Measurements from ENCODE around the gene MICAL3.
"Not testable (repeated sequence)": the region's sequence is repeated elsewhere in the genome, so short reads cannot be mapped to it uniquely, and the experiment has no call there.

The MICAL3 gene, protein sequence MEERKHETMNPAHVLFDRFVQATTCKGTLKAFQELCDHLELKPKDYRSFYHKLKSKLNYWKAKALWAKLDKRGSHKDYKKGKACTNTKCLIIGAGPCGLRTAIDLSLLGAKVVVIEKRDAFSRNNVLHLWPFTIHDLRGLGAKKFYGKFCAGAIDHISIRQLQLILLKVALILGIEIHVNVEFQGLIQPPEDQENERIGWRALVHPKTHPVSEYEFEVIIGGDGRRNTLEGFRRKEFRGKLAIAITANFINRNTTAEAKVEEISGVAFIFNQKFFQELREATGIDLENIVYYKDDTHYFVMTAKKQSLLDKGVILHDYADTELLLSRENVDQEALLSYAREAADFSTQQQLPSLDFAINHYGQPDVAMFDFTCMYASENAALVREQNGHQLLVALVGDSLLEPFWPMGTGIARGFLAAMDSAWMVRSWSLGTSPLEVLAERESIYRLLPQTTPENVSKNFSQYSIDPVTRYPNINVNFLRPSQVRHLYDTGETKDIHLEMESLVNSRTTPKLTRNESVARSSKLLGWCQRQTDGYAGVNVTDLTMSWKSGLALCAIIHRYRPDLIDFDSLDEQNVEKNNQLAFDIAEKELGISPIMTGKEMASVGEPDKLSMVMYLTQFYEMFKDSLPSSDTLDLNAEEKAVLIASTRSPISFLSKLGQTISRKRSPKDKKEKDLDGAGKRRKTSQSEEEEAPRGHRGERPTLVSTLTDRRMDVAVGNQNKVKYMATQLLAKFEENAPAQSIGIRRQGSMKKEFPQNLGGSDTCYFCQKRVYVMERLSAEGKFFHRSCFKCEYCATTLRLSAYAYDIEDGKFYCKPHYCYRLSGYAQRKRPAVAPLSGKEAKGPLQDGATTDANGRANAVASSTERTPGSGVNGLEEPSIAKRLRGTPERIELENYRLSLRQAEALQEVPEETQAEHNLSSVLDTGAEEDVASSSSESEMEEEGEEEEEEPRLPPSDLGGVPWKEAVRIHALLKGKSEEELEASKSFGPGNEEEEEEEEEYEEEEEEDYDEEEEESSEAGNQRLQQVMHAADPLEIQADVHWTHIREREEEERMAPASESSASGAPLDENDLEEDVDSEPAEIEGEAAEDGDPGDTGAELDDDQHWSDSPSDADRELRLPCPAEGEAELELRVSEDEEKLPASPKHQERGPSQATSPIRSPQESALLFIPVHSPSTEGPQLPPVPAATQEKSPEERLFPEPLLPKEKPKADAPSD (N-terminal part only)

DNA sequence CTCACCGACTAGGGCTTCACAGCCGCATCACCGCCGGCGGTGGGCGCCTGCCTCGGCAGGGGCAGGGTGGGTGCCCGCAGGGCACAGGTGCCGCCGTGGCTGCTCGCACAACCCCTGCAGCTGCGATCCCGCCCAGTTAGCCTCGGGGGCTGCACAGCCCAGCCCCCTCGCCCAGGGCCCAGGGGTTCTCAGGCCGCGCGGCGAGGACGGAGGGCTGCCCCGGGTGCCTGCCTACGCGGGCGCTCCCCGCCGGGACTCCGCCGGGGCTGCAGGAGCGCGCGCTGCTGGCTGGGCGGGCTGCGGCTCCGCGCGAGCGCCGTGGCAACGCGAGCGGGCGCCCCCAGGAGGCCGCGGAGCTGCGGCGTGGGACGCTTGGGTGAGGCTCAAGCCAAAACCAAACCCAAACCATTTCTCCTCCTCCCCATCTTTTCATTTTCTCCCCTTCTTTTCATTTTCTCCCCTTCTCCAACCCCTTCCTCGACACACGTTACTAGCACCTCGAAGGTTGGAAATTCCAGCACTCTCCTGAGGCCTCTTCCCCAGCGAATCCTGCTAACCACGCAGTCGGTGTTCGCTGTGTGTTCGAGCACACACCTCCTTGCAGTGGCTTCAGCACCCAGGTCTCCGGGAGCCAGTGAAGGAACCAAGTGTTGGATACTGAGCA lies at the start of gene MICAL3:
MICAL3 (minus strand) TSS at position 286 of the 664 bp plus-strand sequence. CDS start 117,749 bp downstream, outside the sequence.
- peak; percentile 83 for DNase-seq

DNA sequence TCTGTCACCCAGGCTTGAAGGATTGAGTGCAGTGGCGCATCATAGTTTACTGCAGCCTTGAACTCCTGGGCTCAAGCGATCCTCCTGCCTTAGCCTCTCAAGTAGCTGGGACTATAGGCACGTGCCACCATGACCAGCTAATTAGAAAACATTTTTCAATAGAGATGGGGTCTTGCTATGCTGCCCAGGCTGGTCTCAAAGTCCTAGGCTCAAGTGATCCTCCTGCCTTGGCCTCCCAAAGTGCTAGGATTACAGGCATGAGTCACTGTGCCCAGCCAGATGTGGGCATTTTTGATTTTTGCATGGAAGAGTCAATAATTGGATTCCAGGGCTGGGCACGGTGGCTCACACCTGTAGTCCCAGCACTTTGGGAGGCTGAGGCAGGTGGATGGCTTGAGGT lies 49.6 kb upstream of the MICAL3 start:
- not testable (repeated sequence) for DNase-seq

DNA sequence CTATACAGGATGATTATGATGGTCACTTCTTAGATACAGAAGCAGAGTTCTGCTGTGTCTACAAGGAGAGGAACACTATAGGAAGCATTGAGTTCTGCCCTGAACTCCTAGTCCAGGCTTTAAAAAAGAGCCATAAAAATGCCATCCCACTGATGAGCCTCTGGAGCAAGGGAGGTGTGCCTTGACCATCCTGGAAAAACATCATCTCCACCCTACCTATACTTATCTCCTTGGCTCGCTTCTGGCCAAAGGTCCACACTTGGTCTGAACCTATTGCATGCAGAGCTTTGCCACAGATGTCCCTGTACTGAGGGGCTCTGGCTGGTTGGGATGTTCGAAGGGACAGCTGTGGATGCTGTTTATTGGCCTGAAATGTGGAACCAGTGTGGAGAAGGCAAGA lies 49.1 kb upstream of the MICAL3 start:
- DNase-seq: no peak

DNA sequence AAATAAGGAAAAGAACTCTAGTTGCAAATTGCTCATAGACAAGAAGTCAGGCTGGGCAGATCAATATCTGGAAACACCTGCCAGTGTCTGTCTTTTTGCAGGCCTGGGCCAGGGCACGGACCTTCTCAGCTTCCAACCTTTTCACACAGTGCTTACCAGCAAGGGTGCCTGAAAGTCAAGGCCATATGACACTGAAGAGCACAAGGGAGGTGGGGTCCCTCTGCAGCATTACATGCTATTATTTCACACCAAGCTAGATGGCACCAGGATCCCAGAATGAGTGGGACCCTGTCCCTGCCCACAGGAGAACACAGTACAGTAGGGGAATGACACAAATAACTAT lies 47.6 kb upstream of the MICAL3 start:
- no peak for DNase-seq

DNA sequence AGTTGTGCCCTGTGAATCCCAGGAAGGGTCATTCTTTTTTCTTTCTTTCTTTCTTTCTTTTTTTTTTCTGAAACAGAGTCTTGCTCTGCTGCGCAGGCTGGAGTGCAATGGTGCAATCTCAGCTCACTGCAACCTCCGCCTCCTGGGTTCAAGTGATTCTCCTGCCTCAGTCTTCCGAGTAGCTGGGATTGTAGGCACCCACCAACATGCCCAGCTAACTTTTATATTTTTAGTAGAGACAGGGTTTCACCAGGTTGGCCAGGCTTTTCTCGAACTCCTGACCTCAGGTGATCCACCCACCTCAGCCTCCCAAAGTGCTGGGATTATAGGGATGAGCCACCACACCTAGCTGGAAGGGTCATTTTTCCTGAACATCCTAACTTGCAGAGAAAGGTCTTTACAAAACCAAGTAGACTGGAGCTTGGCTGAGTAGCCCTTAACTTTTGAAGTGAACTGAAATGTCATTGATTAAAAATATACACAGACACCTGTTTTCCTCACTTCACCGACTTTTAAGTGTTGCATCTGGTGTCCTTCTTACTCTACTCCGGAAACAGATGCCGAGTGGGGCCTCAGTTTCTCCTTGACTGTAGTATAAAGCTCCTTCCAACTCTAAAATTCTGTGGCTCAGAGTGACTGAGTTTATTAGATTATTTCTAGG lies 47.1 kb upstream of the MICAL3 start:
- not testable (repeated sequence) for DNase-seq

DNA sequence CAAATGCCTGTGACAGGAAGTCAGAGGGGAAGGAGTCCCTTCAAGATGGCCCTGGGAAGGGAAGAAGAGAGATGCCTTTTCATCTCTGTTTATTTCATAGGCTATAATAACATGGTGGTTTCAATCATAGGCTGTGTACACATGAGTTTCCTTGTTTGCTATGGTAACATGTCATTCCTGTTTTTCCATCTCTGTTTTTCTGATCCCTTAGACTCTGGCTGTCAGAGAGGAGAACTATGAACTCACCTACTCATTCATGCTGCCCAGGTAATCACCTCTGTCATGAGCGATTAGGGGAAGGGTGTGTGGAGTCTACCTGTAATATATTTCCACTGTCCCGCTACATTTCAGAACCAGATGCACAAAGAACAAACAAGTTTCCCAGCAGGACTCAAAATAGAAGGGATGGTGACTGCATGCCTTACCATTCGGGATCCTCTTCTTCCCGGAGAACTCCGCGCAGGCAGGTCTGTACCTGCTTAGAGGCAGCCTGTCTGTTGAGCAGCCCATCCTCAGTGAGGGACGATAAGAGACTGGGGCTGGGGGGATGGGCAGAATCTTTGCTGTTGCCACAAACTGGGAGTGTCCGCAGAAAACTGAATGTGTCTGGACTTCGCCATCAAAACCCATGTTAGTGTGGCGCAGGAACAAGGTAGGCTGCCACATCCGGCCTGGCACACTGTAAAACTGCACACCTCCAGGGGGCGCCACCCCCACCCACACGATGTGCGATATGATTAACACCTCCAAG lies 46.4 kb upstream of the MICAL3 start:
- no peak for DNase-seq

DNA sequence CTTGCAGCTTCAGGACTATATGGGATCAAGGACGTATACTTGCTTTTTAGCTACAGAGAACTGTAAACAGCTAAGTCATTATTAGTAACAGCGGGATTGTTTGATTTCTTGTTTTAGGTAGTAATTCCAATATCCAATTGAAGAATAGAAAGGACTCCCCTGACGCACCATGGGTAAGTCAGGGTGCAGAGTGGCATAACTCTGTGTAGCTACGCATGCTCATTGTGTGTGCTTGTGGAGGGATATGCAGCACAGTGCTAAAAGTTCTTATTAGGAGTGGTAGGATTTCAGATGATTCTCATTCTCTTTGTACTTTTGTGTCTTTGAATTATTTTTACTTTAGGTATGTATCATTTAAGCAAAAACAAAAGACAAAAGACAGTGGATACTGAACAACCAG lies 45.7 kb upstream of the MICAL3 start:
- no peak for DNase-seq

DNA sequence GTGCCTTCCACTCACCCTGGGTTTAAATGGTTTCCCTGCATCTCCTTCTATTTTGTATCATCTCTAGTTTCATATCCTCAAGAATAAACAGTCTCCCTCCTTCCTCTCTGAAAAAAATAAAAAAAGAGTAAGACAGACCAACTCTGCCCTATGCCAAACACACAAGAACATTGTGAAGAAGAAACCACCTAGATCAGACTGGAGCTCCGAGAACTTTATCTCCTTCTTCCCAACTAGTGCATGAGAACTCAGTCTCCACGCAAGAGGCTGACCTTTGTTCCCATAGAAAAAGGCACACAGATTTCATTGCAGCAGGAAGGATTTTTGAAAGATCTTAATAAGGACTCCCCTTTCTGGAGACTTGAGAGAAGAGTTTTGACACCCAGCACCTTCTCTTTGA lies 44.7 kb upstream of the MICAL3 start:
- DNase-seq: no peak

DNA sequence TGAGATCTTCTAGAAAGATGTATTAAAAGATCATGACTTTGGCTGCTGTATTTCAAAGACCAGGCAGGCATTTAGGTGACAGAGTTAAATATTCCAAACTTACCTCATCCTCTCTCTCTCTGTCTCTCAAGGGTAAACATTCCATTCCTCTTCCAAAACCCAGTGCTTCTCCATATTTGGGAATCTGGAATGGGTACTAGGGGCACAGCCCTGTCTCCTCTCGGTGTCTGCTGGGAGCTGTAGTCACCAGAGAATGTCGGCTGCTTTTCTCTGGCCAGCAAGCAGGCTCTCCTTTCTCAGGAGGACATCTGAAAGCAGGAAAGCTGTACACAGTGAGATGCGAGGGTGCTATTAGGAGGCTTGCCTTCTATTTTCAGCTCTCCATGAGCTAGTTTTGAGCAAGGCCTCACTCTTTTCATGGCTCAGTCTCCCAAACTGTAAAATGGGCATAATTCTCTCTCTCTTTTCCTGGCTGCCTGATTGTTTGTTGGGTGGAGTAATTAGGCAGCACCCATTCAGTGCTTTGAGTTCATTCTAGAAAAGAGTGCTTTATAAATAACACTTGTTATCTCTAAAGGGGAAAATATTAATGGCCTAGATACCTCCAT lies 44.1 kb upstream of the MICAL3 start:
- no peak for DNase-seq

DNA sequence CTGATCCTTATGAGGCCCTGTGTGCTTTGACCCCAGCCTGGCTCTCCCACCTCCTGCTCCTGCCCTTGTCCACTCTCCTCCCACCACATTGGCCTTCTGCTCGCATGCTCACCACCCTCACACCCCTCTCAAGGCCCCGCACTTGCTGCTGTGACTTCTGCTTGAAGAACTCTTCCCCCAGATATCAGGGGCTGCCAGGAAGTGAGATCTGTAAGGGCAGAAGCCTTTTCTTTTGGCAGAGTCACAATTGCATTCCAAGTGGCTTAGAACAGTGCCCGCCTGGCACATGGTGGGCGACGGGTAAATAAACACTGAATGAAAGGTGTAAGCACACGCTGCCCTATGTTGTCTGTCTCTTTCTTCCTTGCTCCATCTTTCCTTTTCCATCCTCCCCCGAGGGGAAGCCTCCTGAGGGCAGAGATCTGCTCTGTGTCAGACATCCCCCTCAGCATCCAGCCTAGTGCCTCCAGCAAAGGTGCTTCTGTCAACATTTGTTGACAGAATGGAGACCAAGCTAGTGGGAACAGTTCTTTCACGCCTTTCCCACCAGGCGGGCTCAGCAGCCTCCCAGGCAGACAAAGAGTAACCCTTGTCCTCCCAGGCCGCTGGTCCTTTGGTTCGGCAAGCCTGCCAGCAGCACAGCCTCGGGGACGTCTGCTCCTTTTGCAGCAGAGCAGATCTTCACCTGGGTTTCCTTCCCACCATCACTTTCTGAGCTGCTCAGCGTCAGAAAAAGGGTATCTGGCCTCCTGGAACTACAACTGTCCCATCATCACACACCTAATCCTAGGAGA lies 43.4 kb upstream of the MICAL3 start:
- no peak for DNase-seq

DNA sequence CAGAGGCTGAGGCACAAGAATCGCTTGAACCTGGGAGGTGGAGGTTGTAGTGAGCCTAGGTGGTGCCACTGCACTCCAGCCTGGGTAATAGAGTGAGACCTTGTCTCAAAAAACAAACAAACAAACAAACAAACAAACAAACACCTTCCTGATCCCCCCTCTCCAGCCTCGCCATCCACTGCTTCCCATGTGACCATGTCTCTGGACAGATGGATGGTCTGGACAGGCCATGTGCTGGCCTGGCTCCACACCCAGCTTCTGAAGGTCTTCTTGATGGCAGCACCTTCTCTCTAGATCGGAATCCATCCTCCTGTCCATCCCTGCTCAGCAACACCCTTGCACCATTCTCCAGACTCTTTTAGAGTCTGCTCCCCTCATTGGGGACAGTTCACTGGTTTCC lies 42.8 kb upstream of the MICAL3 start:
- no peak for DNase-seq

DNA sequence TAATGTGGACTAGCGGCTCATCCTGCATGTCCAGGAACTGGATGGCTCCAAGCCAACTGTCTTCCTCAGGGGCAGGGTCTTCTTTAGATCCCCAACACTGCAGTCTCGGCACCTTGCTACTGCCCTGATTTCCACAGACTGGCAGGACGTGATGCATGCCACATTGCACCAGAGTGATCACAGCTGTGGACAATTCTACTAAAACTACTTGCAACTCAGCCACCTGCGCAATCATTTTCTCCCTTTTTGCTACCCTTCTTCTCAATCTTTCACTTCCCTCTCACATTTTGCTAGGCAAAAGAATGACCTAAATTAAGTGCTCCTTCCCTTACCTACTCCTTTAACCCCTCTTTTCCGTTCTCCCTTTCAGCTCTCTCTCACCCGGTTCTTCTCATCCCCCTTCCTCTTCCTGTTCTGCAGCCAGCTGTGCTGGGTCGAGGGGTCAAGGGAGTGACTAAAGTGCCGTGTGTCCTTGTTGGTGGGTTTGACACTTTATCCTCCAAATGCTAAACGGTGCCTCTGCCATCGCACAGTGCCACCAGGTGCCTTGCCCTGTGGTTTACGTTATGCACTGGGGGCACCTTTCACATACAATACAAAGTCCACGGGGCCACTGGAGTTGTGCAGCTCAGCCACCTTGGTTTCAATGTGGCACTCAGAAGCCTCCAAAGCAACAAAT lies 42.0 kb upstream of the MICAL3 start:
- DNase-seq: no peak

DNA sequence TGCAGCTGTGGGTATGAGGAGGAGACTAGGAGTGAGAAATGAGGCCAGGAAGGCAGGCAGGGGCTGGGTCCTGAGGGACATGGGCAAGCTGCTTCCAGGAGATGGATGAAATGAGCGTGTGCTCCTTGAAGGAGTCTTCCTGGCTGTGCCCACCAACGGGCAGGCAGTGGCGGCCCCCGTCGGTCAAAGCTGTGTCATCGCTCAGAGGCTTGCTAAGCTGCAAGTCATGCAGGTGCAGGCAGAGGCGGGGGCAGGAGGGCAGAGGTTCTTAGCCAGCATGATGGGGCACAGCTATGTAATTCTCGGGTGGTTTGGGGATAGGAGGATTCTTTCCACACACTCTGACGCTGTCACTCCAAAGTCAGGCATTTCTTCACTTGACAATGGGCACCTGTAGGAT lies 40.9 kb upstream of the MICAL3 start:
- no peak for DNase-seq

DNA sequence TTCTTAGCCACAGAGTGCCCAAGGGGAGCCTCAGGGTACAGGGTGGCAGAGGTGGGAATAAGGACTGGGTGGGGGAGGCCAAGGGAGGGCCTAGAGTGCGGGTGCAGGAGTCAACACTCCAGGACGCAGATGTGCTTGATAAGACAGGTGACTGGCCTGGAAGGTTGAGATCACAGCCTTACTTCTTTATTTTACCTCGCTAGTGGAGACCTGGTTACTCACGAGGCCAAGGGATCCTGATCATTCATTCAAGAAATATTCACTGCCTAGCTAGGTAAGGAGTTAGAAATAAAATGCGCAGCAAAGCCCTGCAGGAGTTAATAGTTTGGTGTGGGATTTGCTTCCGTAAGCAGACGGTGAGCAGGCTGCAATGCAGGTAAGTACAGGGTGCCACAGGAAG lies 40.3 kb upstream of the MICAL3 start:
- no peak for DNase-seq

DNA sequence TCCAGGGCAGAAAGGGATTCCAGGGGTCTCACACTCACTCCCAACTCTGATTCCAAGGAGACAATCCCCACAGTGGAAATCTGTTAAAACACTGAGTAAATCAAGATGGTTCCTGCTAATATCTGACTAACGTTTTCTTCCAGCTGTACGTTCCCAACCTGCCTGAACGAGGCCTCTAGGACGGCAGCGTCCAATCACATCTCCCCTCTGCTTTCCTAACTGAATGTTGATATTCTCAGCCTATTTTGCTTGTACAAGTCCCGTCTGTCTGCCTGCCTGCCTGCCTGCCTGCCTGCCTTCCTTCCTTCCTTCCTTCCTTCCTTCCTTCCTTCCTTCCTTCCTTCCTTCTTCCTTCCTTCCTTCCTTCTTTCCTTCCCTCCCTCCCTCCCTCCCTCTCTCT lies 39.4 kb upstream of the MICAL3 start:
- DNase-seq: not testable (repeated sequence)

DNA sequence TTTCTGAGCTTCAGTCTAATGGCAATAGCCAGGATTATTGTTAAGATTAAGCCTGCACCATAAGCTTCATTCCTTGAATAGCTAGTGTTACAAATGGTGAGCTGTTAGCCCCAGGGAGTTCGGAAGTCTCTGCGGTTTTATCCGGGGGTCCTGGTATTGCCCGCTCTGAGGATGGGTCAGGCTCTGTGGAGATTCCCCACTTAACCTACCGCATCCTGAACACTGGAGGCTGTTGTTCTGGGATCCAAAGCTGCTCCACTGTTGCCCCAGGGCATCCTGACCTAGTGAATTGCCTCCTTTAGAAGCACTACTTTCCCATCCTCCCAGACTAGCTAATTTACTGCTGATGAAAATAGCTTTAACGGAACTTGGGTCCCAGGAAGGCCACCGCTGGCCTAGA lies 38.9 kb upstream of the MICAL3 start:
- DNase-seq: no peak

DNA sequence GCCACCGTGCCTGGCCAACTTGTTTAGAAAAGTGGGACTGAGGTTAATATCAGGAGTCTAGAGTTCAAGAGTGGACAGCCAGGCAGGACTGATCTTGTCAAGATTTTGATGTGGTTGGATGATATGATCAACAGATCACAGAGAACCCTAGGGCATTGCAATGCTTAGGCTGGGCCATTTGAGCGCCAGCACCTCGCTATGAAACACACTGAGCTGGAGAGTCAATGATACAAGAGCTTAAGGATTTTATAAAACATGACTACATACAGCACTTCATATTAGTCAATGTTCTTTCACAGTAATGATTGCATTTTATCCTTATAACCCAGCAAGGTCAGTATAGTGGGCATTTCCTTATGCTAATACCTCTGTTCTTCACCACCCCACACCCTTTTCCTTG lies 38.1 kb upstream of the MICAL3 start:
- DNase-seq: no peak

DNA sequence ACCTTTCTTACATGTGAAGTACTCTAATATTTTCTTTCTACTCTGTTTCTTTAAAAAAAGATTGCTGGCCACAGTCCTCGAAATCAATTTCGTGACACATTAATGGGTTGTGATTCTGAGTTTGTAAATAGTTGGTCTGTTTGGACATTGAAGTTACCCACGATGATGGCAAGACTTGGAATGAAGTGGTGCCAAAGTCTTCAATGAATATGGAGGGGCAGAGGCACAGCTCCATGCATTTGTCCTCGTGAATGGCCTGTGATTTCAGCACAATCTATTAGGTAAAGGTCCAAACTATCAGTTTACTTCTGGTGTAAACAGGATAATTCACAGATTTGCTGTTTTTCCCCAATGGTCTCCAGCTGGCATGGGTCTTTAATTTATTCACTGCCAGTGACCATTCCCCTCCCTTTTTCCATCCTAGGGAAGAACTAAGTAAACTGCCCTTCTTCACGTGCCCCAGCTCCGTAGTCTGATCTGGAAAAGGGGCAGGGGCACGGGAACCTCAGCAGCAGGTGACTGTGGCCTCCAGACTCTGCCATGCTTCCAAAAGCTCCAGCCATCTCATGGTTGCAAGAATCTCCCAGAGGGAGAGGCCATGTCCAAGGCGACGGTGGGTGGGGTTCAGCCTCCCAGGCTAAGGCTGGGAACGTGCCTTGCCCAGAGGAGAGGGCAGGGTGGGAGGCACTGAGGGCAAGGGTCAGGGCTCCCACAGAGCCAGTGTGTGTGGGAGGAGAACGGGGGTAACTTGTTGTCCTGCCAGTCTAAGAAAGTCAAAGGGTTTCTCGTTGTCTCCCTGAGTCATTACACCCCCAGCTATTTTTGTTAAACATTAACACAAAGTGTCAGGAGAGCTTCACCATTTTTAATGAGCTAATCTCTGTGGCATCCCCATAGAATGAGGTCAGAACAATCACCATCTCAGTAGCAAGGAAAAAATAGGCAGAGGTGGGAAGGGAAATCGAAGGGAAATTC lies 36.6 kb upstream of the MICAL3 start:
- no peak for DNase-seq

All from activated CD8-positive, alpha-beta memory T cell treated with anti-CD3 and anti-CD28 coated beads for 24 hours (primary cell).